C4-2B (cell line): ENCODE measurements around the gene SYT1.

Experiments used
- CTCF ChIP-seq: fragments of 450-650 bp; conservative IDR thresholded peaks from 2 replicates; pipeline ENCODE4 v1.5.1; 2017; ENCODE audit warnings: mild to moderate bottlenecking
- ZFX ChIP-seq: fragments of 450-650 bp; IDR thresholded peaks from 2 replicates; pipeline ENCODE4 v1.6.1; 2017

- TF ChIP-seq CTCF (no peak), ZFX (no peak)
Measured at GRCh38 chr12:79223210-79223609, 358.6 kb downstream of the SYT1 start.
